HepG2 (cell line): ENCODE results near the gene RABL2B. TPM values are rescaled to one million over a fixed set of nuclear protein-coding genes. Genes with fewer than 3 reads are reported as not detected.
"Not testable (repeated sequence)": the region's sequence is repeated elsewhere in the genome, so short reads cannot be mapped to it uniquely, and the experiment has no call there.

Experiments
- BCL6 ChIP-seq: IDR thresholded peaks from 2 replicates; pipeline ENCODE4 v1.6.1; 2016; ENCODE audit warnings: missing genetic modification reagents, missing compliant biosample characterization
- CTCF ChIP-seq: sonication (generic); formaldehyde crosslinking; IDR thresholded peaks from 2 replicates; pipeline ENCODE4 v1.5.0; 2020; ENCODE audit warnings: mild to moderate bottlenecking, missing genetic modification reagents, moderate library complexity
- DRAP1 ChIP-seq: IDR thresholded peaks from 2 replicates; pipeline ENCODE4 v1.6.1; 2016; ENCODE audit warnings: missing genetic modification reagents, missing compliant biosample characterization
- ELF3 ChIP-seq: IDR thresholded peaks from 2 replicates; pipeline ENCODE4 v1.6.1; 2016; ENCODE audit warnings: missing genetic modification reagents, missing compliant biosample characterization
- ERF ChIP-seq: IDR thresholded peaks from 2 replicates; pipeline ENCODE4 v1.6.1; 2018; ENCODE audit warnings: missing biosample characterization, missing genetic modification reagents
- FOXK1 ChIP-seq: sonication (generic); formaldehyde crosslinking; IDR thresholded peaks from 2 replicates; pipeline ENCODE4 v1.4.0; 2020; ENCODE audit warnings: low read depth, missing genetic modification reagents, borderline replicate concordance
- HBP1 ChIP-seq: IDR thresholded peaks from 2 replicates; pipeline ENCODE4 v1.6.1; 2016; ENCODE audit warnings: low read depth, control low read depth
- POLR2AphosphoS5 ChIP-seq: IDR thresholded peaks from 2 replicates; pipeline ENCODE4 v1.6.1; 2012; ENCODE audit warnings: low read depth, low read length
- RBFOX2 ChIP-seq: fragments of 200-400 bp; formaldehyde crosslinking; IDR thresholded peaks from 2 replicates; pipeline ENCODE4 v1.6.1; 2017; ENCODE audit warnings: low read depth, mild to moderate bottlenecking, low read length
- SOX13 ChIP-seq, 3 experiments: fragments of 450-650 bp in 1 of 3; sonication (generic) in 1 of 3; formaldehyde crosslinking in 1 of 3; IDR thresholded peaks in 2 of 3; conservative IDR thresholded peaks in 1 of 3; 2 replicates each; pipeline versions ENCODE4 v1.5.0 to v1.6.1; 2016 to 2020; ENCODE audit warnings: antibody characterized with exemption in 1 of 3, mild to moderate bottlenecking in 1 of 3, missing compliant biosample characterization in 1 of 3, missing genetic modification reagents in 1 of 3, moderate library complexity in 1 of 3
- TAF1 ChIP-seq: sonication (generic); formaldehyde crosslinking; IDR thresholded peaks from 2 replicates; pipeline ENCODE4 v1.4.0; 2020; ENCODE audit warnings: missing genetic modification reagents
- YEATS2 ChIP-seq: sonication (generic); formaldehyde crosslinking; IDR thresholded peaks from 2 replicates; pipeline ENCODE4 v1.4.0; 2020; ENCODE audit warnings: missing genetic modification reagents, borderline replicate concordance
- YY1 ChIP-seq: IDR thresholded peaks from 2 replicates; pipeline ENCODE4 v1.6.1; 2011; ENCODE audit warnings: low read length, low read depth, moderate library complexity, mild to moderate bottlenecking; ENCODE audit not compliant: insufficient read depth, insufficient replicate concordance
- ZBED4 ChIP-seq: sonication (generic); formaldehyde crosslinking; IDR thresholded peaks from 2 replicates; pipeline ENCODE4 v1.4.0; 2020; ENCODE audit warnings: missing genetic modification reagents, borderline replicate concordance
- ZGPAT ChIP-seq: IDR thresholded peaks from 2 replicates; pipeline ENCODE4 v1.6.1; 2016; ENCODE audit warnings: mild to moderate bottlenecking
- ZNF788 ChIP-seq: sonication (generic); formaldehyde crosslinking; IDR thresholded peaks from 2 replicates; pipeline ENCODE4 v1.5.0; 2020; ENCODE audit warnings: mild to moderate bottlenecking, missing genetic modification reagents, borderline replicate concordance
- polyA plus RNA-seq, 8 experiments: library from polyadenylated mRNA; depleted of rRNA in 3 of 8; stranded (reverse) in 7 of 8; unstranded in 1 of 8; fragments of >200 nt; fragmentation: Illumina TruSeq in 4 of 8; extraction: Trizol in 4 of 8; gene quantifications; 2 replicates each; pipeline versions ENCODE4 v1.2.1 to v1.2.3, GENCODE V29; 2011 to 2016; ENCODE audit warnings: low read depth in 4 of 8, missing spikeins in 1 of 8, mixed read lengths in 1 of 8; ENCODE audit not compliant: insufficient read depth in 1 of 8
- total RNA-seq, 5 experiments: library from RNA; depleted of rRNA; stranded (reverse); fragments of >200 nt; fragmentation: Illumina TruSeq; extraction: Trizol; gene quantifications; 2 replicates each; pipeline ENCODE4 v1.2.3, GENCODE V29; 2016; ENCODE audit warnings: low read depth in 1 of 5

RABL2B gene
- total and polyA plus RNA-seq, 2 of the 13 experiments (the other 11 are each of a cell fraction or from before 2014, with no cell fraction given), result 8.0 to 27.9 TPM

GRCh38 chr22:50783033-50783879, at the start of gene RABL2B (continued):
- peak; percentile 89 for TF ChIP-seq ELF3
- TF ChIP-seq BCL6 (CRISPR knock-in tag), result peak; percentile 66
- TF ChIP-seq POLR2AphosphoS5, result 0 out of 2 replicates have a peak, but pooled peaks have one; percentile 36
- peak; percentile 92 for TF ChIP-seq ZBED4
- peak; percentile 17; the same call in 1 of the 2 replicates for TF ChIP-seq FOXK1 (CRISPR knock-in tag)
- 0 out of 2 replicates have a peak, but pooled peaks have one; percentile 33 for TF ChIP-seq ZNF788 (CRISPR knock-in tag)
- TF ChIP-seq ZGPAT (CRISPR knock-in tag), result 0 out of 2 replicates have a peak, but pooled peaks have one; percentile 54
- TF ChIP-seq YY1, result peak; percentile 36
- TF ChIP-seq SOX13 (IDR thresholded peaks at IDR 0.05), result not testable (repeated sequence)
- 0 out of 4 replicates have a peak, but pooled peaks of 1 of the 2 experiments have one; percentile 28 for TF ChIP-seq SOX13 (CRISPR knock-in tag; conservative IDR thresholded peaks at IDR 0.05 in 1 of 2, IDR thresholded peaks at IDR 0.05 in 1 of 2)
- peak; percentile 57; the same call in 1 of the 2 replicates for TF ChIP-seq YEATS2 (CRISPR knock-in tag)
- TF ChIP-seq DRAP1 (CRISPR knock-in tag), result peak; percentile 42; the same call in 1 of the 2 replicates
- 0 out of 2 replicates have a peak, but pooled peaks have one; percentile 13 for TF ChIP-seq CTCF (CRISPR knock-in tag)
- TF ChIP-seq RBFOX2, result peak; percentile 69
- TF ChIP-seq TAF1 (CRISPR knock-in tag), result peak; percentile 48; the same call in 1 of the 2 replicates
- 0 out of 2 replicates have a peak, but pooled peaks have one; percentile 53 for TF ChIP-seq ERF
- TF ChIP-seq HBP1 (CRISPR knock-in tag), result peak; percentile 66; the same call in 1 of the 2 replicates
